H9 (cell line): ENCODE measurements around the gene MGARP. TPM values are rescaled to one million over a fixed set of nuclear protein-coding genes. Genes with fewer than 3 reads are reported as not detected.

Source experiments
- DNase-seq: peaks from one replicate; pipeline ENCODE4 v3.0.0-alpha.2; 2017
- H2AFZ ChIP-seq: one replicate; pipeline ENCODE4 v1.6.1; 2013; ENCODE audit warnings: mild to moderate bottlenecking, low read length, control low read depth, moderate library complexity
- H2AK5ac ChIP-seq: 2 replicates; pipeline ENCODE4 v1.6.1; 2013; ENCODE audit warnings: low read length, control low read depth, mixed read lengths; ENCODE audit not compliant: insufficient read length
- H2BK120ac ChIP-seq: one replicate; pipeline ENCODE4 v1.6.1; 2013; ENCODE audit warnings: low read depth, mild to moderate bottlenecking, low read length, control low read depth, inconsistent platforms; ENCODE audit not compliant: poor library complexity, severe bottlenecking
- H2BK12ac ChIP-seq: 2 replicates; pipeline ENCODE4 v1.6.1; 2013; ENCODE audit warnings: low read length, control low read depth, mixed read lengths, low read depth; ENCODE audit not compliant: insufficient read length
- H2BK15ac ChIP-seq: 2 replicates; pipeline ENCODE4 v1.6.1; 2013; ENCODE audit warnings: low read depth, low read length, control low read depth
- H2BK20ac ChIP-seq: one replicate; pipeline ENCODE4 v1.6.1; 2013; ENCODE audit warnings: low read depth, mild to moderate bottlenecking, low read length, control low read depth, inconsistent platforms; ENCODE audit not compliant: poor library complexity, severe bottlenecking
- H2BK5ac ChIP-seq: 2 replicates; pipeline ENCODE4 v1.6.1; 2013; ENCODE audit warnings: low read length, control low read depth, mixed read lengths; ENCODE audit not compliant: insufficient read length
- H3K14ac ChIP-seq: 2 replicates; pipeline ENCODE4 v1.6.1; 2013; ENCODE audit warnings: low read length, control low read depth; ENCODE audit not compliant: insufficient read depth
- H3K18ac ChIP-seq: 2 replicates; pipeline ENCODE4 v1.6.1; 2013; ENCODE audit warnings: low read depth, mild to moderate bottlenecking, mixed read lengths, low read length, control low read depth; ENCODE audit not compliant: insufficient read length
- H3K23ac ChIP-seq: 2 replicates; pipeline ENCODE4 v1.6.1; 2013; ENCODE audit warnings: low read length, control low read depth, mixed read lengths, low read depth; ENCODE audit not compliant: insufficient read length
- H3K23me2 ChIP-seq: 2 replicates; pipeline ENCODE4 v1.6.1; 2013; ENCODE audit warnings: low read depth, mild to moderate bottlenecking, mixed read lengths, low read length, control low read depth; ENCODE audit not compliant: insufficient read length, poor library complexity, severe bottlenecking
- H3K27ac ChIP-seq: 2 replicates; pipeline ENCODE4 v1.5.1; 2013; ENCODE audit warnings: low read length, control low read depth, mixed read lengths, low read depth; ENCODE audit not compliant: insufficient read length
- H3K27me3 ChIP-seq: 2 replicates; pipeline ENCODE4 v1.6.1; 2013; ENCODE audit warnings: low read length, control low read depth, inconsistent platforms; ENCODE audit not compliant: insufficient read depth
- H3K4ac ChIP-seq: 2 replicates; pipeline ENCODE4 v1.6.1; 2013; ENCODE audit warnings: low read depth, mild to moderate bottlenecking, control low read depth, inconsistent platforms, low read length, moderate library complexity
- H3K4me1 ChIP-seq: 2 replicates; pipeline ENCODE4 v1.6.1; 2013; ENCODE audit warnings: low read length, control low read depth, inconsistent platforms; ENCODE audit not compliant: insufficient read depth
- H3K4me2 ChIP-seq: 2 replicates; pipeline ENCODE4 v1.6.1; 2013; ENCODE audit warnings: low read length, control low read depth, mixed read lengths; ENCODE audit not compliant: insufficient read length, insufficient read depth
- H3K56ac ChIP-seq: 2 replicates; pipeline ENCODE4 v1.6.1; 2013; ENCODE audit warnings: low read depth, mild to moderate bottlenecking, mixed read lengths, low read length, control low read depth; ENCODE audit not compliant: insufficient read length
- H3K79me1 ChIP-seq: 2 replicates; pipeline ENCODE4 v1.6.1; 2013; ENCODE audit warnings: low read depth, mild to moderate bottlenecking, moderate library complexity, low read length, control low read depth, inconsistent platforms; ENCODE audit not compliant: insufficient read depth, poor library complexity, severe bottlenecking
- H3K79me2 ChIP-seq: 2 replicates; pipeline ENCODE4 v1.6.1; 2013; ENCODE audit warnings: low read length, control low read depth, inconsistent platforms; ENCODE audit not compliant: insufficient read depth
- H3K9ac ChIP-seq: 2 replicates; pipeline ENCODE4 v1.6.1; 2013; ENCODE audit warnings: low read length, control low read depth, mixed read lengths; ENCODE audit not compliant: insufficient read length; ENCODE audit errors: extremely low read depth
- H3K9me3 ChIP-seq: one replicate; pipeline ENCODE4 v1.6.1; 2013; ENCODE audit warnings: low read depth, low read length, inconsistent platforms; ENCODE audit not compliant: control insufficient read depth
- H3T11ph ChIP-seq: one replicate; pipeline ENCODE4 v1.6.1; 2013; ENCODE audit warnings: mild to moderate bottlenecking, low read length, control low read depth, inconsistent platforms
- H4K20me1 ChIP-seq: one replicate; pipeline ENCODE4 v1.6.1; 2013; ENCODE audit not compliant: control insufficient read depth, insufficient read length, insufficient read depth
- H4K5ac ChIP-seq: 2 replicates; pipeline ENCODE4 v1.6.1; 2013; ENCODE audit warnings: low read depth, mild to moderate bottlenecking, mixed read lengths, low read length, control low read depth; ENCODE audit not compliant: insufficient read length
- H4K8ac ChIP-seq: replicated peaks from 2 replicates; pipeline ENCODE4 v1.6.1; 2013; ENCODE audit warnings: low read length, control low read depth, mixed read lengths, low read depth; ENCODE audit not compliant: insufficient read length
- H4K91ac ChIP-seq: 2 replicates; pipeline ENCODE4 v1.6.1; 2013; ENCODE audit warnings: low read depth, mild to moderate bottlenecking, moderate library complexity, mixed read lengths, low read length, control low read depth; ENCODE audit not compliant: insufficient read length
- H3K27ac Mint-ChIP-seq, 3 experiments: 2 replicates in 2 of 3; 3 replicates in 1 of 3; pipeline ENCODE4 v1.8.0; 2020 to 2021; ENCODE audit warnings: mixed read lengths in 3 of 3, mild to moderate bottlenecking in 1 of 3, moderate library complexity in 1 of 3
- H3K27me3 Mint-ChIP-seq: 2 replicates; pipeline ENCODE4 v1.8.0; 2021; ENCODE audit warnings: low read depth, mild to moderate bottlenecking, moderate library complexity, mixed read lengths
- H3K36me3 Mint-ChIP-seq, 3 experiments: 2 replicates in 2 of 3; 3 replicates in 1 of 3; pipeline ENCODE4 v1.8.0; 2020 to 2021; ENCODE audit warnings: low read depth in 3 of 3, mixed read lengths in 3 of 3; ENCODE audit not compliant: insufficient read depth in 1 of 3
- H3K4me1 Mint-ChIP-seq, 2 experiments: 2 replicates each; pipeline ENCODE4 v1.8.0; 2020; ENCODE audit warnings: mixed read lengths in 2 of 2
- H3K4me3 Mint-ChIP-seq, 2 experiments: 2 replicates in 1 of 2; 3 replicates in 1 of 2; pipeline ENCODE4 v1.8.0; 2020 to 2021; ENCODE audit warnings: mild to moderate bottlenecking in 2 of 2, mixed read lengths in 2 of 2, moderate library complexity in 1 of 2
- H3K9me3 Mint-ChIP-seq, 2 experiments: 2 replicates in 1 of 2; 3 replicates in 1 of 2; pipeline ENCODE4 v1.8.0; 2020; ENCODE audit warnings: mild to moderate bottlenecking in 2 of 2, mixed read lengths in 2 of 2, moderate library complexity in 1 of 2
- WGBS: extraction: QIAGEN DNeasy Blood & Tissue Kit; methylation state at CpG from one replicate; pipeline ENCODE4 v1.1.7; 2013; ENCODE audit warnings: missing lambda C conversion rate, low lambda C conversion rate, mixed read lengths; ENCODE audit not compliant: insufficient read length; ENCODE audit errors: extremely low coverage; 5-methylcytosine and 5-hydroxymethylcytosine counted together
- total RNA-seq: library from RNA; stranded (reverse); gene quantifications from 2 replicates; pipeline ENCODE4 v1.2.1, GENCODE V29; 2021
- TF ChIP-seq, protein P1 (sequence below): fragments of 200-600 bp; sonication (generic); conservative IDR thresholded peaks from 3 replicates; pipeline ENCODE4 v1.8.0; 2021; ENCODE audit warnings: antibody characterized with exemption, mild to moderate bottlenecking

Gene MGARP
- total RNA-seq, 1 experiment from 2014 or later = 4.0 TPM

DNA sequence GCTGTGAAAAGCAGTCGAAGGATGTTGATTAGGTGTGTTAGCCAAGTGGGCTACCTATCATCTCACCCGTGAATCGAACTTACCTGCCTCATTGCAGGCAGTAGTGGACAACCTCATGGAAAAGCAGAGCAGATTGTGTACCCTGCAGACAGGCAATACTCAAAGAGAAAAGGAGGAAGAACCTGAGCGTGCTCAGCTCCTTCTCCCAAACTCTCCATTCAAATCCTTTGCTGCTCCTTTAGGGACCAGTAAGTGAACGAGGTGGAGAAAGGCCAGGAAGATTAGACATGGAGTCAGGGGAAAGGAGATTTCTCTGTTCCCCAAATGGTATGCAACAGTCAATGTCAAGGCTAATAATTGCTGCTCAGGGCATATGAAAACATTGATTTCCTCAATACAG, 57.8 kb downstream of the MGARP start:
- TF ChIP-seq, protein P1, sequence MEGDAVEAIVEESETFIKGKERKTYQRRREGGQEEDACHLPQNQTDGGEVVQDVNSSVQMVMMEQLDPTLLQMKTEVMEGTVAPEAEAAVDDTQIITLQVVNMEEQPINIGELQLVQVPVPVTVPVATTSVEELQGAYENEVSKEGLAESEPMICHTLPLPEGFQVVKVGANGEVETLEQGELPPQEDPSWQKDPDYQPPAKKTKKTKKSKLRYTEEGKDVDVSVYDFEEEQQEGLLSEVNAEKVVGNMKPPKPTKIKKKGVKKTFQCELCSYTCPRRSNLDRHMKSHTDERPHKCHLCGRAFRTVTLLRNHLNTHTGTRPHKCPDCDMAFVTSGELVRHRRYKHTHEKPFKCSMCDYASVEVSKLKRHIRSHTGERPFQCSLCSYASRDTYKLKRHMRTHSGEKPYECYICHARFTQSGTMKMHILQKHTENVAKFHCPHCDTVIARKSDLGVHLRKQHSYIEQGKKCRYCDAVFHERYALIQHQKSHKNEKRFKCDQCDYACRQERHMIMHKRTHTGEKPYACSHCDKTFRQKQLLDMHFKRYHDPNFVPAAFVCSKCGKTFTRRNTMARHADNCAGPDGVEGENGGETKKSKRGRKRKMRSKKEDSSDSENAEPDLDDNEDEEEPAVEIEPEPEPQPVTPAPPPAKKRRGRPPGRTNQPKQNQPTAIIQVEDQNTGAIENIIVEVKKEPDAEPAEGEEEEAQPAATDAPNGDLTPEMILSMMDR = no peak
- H3K4me2 ChIP-seq = no peak overlapping the region
- no peak overlapping the region for H3K27ac ChIP-seq
- no peak overlapping the region for H4K5ac ChIP-seq
- no peak overlapping the region for H3K14ac ChIP-seq
- H2BK15ac ChIP-seq = no peak overlapping the region
- H2BK12ac ChIP-seq = no peak overlapping the region
- H2BK5ac ChIP-seq = no peak overlapping the region
- no peak for DNase-seq
- no peak overlapping the region for H3K27ac Mint-ChIP-seq
- WGBS = no CpG with 5 or more reads among the region's 5 CpGs
- no peak overlapping the region for H4K91ac ChIP-seq
- H3K23me2 ChIP-seq = no peaks in the 10 kb centered on the region
- no peak overlapping the region for H3K9ac ChIP-seq
- no peaks in the 10 kb centered on the region for H3K9me3 ChIP-seq
- H2AK5ac ChIP-seq = no peak overlapping the region
- H3K27me3 ChIP-seq = no peaks in the 10 kb centered on the region
- no peaks in the 10 kb centered on the region for H3K4me1 Mint-ChIP-seq
- no peak overlapping the region for H3K23ac ChIP-seq
- H3K27me3 Mint-ChIP-seq = no peaks in the 10 kb centered on the region; the same call in 1 of the 2 replicates
- no peak overlapping the region for H3K56ac ChIP-seq
- H3K79me1 ChIP-seq = no peaks in the 10 kb centered on the region
- H4K20me1 ChIP-seq = no peaks in the 10 kb centered on the region
- H3T11ph ChIP-seq = no peak overlapping the region
- no peaks in the 10 kb centered on the region for H3K9me3 Mint-ChIP-seq
- no peak overlapping the region for H3K18ac ChIP-seq
- no peaks in the 10 kb centered on the region for H3K36me3 Mint-ChIP-seq
- no peak overlapping the region for H2BK120ac ChIP-seq
- H2AFZ ChIP-seq = no peak overlapping the region
- H4K8ac ChIP-seq = no peak overlapping the region
- H3K4me1 ChIP-seq = no peaks in the 10 kb centered on the region
- no peak overlapping the region for H3K4ac ChIP-seq
- no peaks in the 10 kb centered on the region for H3K79me2 ChIP-seq
- no peak overlapping the region for H3K4me3 Mint-ChIP-seq
- no peak overlapping the region for H2BK20ac ChIP-seq
